Caki2 (cell line): ENCODE measurements around the gene TULP4. TPM values are rescaled to one million over a fixed set of nuclear protein-coding genes. Genes with fewer than 3 reads are reported as not detected.
A peak's percentile ranks its signal among the peaks of the same experiment; 100 is the strongest.
"Not testable (repeated sequence)": the region's sequence is repeated elsewhere in the genome, so short reads cannot be mapped to it uniquely, and the experiment has no call there.

Experiments
- DNase-seq: peaks from one replicate; pipeline ENCODE4 v3.0.0-alpha.2; 2015; ENCODE audit warnings: low read depth
- in situ Hi-C: cut with HindIII; loops from 2 replicates; pipeline ENCODE4 v1.10.0; 2016; ENCODE audit warnings: low sequenced_read_pairs, low pct_unique_long_range_greater_than_20kb, mixed read lengths
- total RNA-seq: library from RNA; depleted of rRNA; stranded (reverse); fragments of >200 nt; shearing (Covaris generic); gene quantifications from 2 replicates; pipeline ENCODE4 v1.2.3, GENCODE V29; 2014; ENCODE audit warnings: low replicate concordance

The TULP4 gene
- total RNA-seq, 1 experiment from 2014 or later, result 36.0 TPM

GRCh38 chr6:158402184-158402583, 89.9 kb downstream of the TULP4 start:
- in situ Hi-C loops, result no loop called here
- DNase-seq, result no peak

- DNase-seq, result peak; percentile 74
- in situ Hi-C loops, result not testable (repeated sequence)
Measured at GRCh38 chr6:158405321-158405831, 93.1 kb downstream of the TULP4 start.

GRCh38 chr6:158405933-158406332, 93.7 kb downstream of the TULP4 start:
- DNase-seq, result no peak
- in situ Hi-C loops, result no loop called here

GRCh38 chr6:158406736-158407135, 94.5 kb downstream of the TULP4 start:
- in situ Hi-C loops, result no loop called here
- no peak for DNase-seq

- DNase-seq, result no peak
- in situ Hi-C loops, result no loop called here
Measured at GRCh38 chr6:158408013-158408412, 95.7 kb downstream of the TULP4 start.

- in situ Hi-C loops, result no loop called here
- no peak for DNase-seq
Measured at GRCh38 chr6:158408552-158409130, 96.4 kb downstream of the TULP4 start.

GRCh38 chr6:158409451-158409850, 97.2 kb downstream of the TULP4 start:
- no peak for DNase-seq
- in situ Hi-C loops, result no loop called here

GRCh38 chr6:158410784-158411183, 98.5 kb downstream of the TULP4 start:
- in situ Hi-C loops, result no loop called here
- no peak for DNase-seq

- no peak for DNase-seq
- in situ Hi-C loops, result no loop called here
Measured at GRCh38 chr6:158411998-158412397, 99.7 kb downstream of the TULP4 start.

- in situ Hi-C loops, result no loop called here
Measured at GRCh38 chr6:158413028-158413427, 100.8 kb downstream of the TULP4 start.

GRCh38 chr6:158413814-158414565, 101.7 kb downstream of the TULP4 start:
- in situ Hi-C loops, result no loop called here
- DNase-seq, result no peak

More at GRCh38 chr6:158413028-158413427, 100.8 kb downstream of the TULP4 start:
- DNase-seq, result no peak

- in situ Hi-C loops, result no loop called here
- peak; percentile 20 for DNase-seq
Measured at GRCh38 chr6:158414851-158415262, 102.6 kb downstream of the TULP4 start.

GRCh38 chr6:158415666-158416065, 103.4 kb downstream of the TULP4 start:
- in situ Hi-C loops, result no loop called here

GRCh38 chr6:158416883-158417759, 104.9 kb downstream of the TULP4 start:
- in situ Hi-C loops, result no loop called here
- DNase-seq, result no peak

More at GRCh38 chr6:158415666-158416065, 103.4 kb downstream of the TULP4 start:
- no peak for DNase-seq

GRCh38 chr6:158417760-158418098, 105.5 kb downstream of the TULP4 start:
- DNase-seq, result no peak

GRCh38 chr6:158418501-158418900, 106.2 kb downstream of the TULP4 start:
- no peak for DNase-seq
- in situ Hi-C loops, result no loop called here

More at GRCh38 chr6:158417760-158418098, 105.5 kb downstream of the TULP4 start:
- in situ Hi-C loops, result no loop called here

GRCh38 chr6:158419339-158419909, 107.2 kb downstream of the TULP4 start:
- DNase-seq, result no peak
- in situ Hi-C loops, result no loop called here

- no peak for DNase-seq
- in situ Hi-C loops, result no loop called here
Measured at GRCh38 chr6:158421381-158421780, 109.1 kb downstream of the TULP4 start.
